A204.1 (cell line): ENCODE results near the gene XK.
"Not testable (repeated sequence)": the region's sequence is repeated elsewhere in the genome, so short reads cannot be mapped to it uniquely, and the experiment has no call there.

Experiments used
- FAIRE-seq: peaks from 2 replicates; lab custom pipeline; 2012; peaks lifted over from hg19 to GRCh38; lab: Jason Lieb, UNC

Gene XK

DNA sequence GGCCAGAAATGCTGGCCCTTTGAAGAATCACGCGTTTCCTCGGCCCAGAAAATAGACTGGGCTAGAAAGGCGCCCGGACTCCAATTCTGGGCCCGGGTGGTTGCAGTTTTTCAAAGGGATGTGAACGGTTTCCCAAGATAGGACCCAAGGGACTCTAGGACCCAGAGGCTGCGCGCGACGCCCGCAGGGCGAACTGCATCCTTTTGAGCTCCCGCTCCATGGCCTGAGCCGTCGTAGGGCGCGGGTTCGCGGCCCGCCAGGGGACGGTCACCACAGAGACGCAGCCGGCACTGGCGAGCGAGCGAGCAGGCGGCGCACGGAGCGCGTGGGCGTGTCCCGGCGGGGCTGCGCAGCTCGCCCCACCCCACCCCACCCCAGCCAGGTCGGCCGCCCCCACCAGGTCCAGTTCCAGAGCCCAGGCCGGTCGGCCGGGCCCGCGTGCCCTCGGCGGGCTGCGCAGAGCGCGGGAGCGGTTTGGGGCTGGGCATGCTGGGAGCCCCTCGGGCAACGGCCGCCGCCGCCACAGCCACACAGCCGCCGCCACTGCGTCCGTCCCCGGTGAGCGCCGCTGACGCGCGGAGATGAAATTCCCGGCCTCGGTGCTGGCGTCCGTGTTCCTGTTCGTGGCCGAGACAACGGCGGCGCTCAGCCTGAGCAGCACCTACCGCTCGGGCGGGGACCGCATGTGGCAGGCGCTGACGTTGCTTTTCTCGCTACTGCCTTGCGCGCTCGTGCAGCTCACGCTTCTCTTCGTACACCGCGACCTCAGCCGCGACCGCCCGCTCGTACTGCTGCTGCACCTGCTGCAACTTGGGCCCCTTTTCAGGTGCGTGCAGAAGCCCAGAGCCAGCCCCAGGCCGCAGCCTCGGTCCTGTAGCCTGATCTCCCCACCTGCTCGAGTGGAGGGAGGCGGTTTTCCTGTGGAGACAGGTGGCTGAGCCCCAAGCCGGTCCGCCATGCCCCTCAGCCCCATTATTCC lies at the start of gene XK:
XK (plus strand) TSS at position 411 of the 979 bp plus-strand sequence; CDS start at position 582, 171 bp downstream.
- FAIRE-seq, result no peak

DNA sequence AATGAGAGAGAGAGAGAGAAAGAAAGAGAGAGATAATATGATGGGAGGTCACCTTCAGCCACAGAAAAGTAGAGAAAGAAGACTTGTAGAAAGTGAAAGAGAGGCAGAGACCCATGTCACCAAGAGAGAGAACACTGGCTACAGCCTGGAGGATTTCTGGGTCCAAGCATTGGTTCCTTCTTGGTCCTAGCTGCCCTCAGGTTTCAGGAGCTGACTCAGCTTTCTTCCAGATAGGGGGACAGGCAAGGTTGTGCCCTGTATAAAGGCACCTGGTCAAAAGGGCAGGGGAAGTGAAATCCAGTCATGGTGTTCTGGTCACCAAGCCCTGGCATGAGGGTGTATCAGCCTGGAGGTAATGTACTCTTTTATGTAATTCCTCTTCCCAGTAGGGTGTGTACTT lies 47.5 kb upstream of the XK start:
- no peak for FAIRE-seq

GRCh38 chrX:37640142-37640541 lies 45.4 kb upstream of the XK start:
- no peak for FAIRE-seq

- FAIRE-seq, result no peak
Measured at GRCh38 chrX:37641859-37642258, 43.7 kb upstream of the XK start.

DNA sequence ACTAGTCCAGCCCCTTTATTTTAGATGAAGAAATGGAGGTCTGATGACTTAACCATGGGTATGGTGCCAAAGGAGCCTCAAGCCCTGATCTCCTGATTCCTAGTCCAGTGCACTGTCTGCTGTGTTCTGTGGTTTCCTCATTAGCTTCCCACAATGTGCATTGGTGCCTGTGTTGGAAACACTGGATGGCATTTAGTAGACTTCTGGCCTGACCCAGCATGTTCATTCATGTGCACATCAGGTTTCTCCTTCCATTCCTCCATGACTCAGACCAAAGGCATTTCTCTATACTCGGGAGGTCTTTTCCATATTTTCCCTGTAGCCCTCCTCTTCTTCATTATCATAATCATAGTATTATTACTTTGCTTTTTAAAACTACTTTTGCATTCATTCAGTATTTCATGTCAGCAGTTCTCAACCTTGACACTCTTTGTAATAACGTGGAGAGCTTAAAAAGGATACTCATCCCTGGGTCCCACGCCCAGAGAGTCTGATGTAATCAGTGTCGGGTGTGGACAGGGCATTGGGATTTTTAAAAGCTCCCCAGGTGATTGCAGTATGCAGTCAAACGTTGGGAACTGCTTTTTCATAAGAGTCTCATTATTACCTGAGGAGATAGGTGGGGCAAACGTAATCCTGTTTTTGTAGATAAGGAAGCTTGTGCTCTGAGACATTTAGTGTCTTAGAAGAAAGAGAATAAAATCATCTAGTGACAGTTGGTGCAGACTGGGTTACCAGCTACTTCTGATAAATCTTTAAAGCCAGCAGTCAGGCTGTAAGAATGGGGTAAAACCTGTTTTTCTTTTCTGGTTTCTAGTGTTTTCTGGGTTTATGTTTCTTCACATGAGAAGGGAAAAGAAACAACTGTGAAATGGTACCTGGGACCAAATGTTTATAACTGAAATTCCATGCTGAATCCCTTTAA lies 40.9 kb upstream of the XK start:
- FAIRE-seq, result no peak

DNA sequence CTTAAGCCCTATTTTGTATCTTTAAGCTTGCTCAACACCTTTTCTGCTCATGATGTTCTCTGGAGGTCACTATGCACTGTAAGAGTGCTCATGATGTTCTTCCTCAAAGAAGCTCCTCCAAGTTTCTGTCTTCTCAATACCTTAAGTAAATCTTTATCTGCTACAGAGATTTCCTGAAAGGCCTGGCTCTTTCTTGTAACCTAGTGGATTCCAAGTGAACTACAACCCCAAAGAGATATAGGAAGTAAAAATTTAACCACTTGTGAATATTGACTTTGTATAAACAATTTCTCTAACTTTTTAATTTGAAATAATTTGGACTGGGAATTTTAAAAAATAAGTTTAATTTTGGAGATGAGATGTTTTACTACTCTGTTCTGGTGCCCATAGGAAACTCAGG lies 39.3 kb upstream of the XK start:
- no peak for FAIRE-seq

DNA sequence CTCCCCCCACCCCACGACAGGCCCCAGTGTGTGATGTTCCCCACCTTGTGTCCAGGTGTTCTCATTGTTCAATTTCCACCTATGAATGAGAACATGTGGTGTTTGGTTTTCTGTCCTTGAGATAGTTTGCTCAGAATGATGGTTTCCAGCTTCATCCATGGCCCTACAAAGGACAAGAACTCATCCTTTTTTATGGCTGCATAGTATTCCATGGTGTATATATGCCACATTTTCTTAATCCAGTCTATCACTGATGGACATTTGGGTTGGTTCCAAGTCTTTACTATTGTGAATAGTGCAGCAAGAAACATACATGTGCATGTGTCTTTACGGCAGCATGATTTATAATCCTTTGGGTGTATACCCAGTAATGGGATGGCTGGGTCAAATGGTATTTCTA lies 34.7 kb upstream of the XK start:
- not testable (repeated sequence) for FAIRE-seq

GRCh38 chrX:37651921-37652452 lies 33.6 kb upstream of the XK start:
- FAIRE-seq, result no peak

GRCh38 chrX:37652589-37653231 lies 32.9 kb upstream of the XK start:
- no peak for FAIRE-seq

- no peak for FAIRE-seq
Measured at GRCh38 chrX:37653397-37654085, 32.0 kb upstream of the XK start.

DNA sequence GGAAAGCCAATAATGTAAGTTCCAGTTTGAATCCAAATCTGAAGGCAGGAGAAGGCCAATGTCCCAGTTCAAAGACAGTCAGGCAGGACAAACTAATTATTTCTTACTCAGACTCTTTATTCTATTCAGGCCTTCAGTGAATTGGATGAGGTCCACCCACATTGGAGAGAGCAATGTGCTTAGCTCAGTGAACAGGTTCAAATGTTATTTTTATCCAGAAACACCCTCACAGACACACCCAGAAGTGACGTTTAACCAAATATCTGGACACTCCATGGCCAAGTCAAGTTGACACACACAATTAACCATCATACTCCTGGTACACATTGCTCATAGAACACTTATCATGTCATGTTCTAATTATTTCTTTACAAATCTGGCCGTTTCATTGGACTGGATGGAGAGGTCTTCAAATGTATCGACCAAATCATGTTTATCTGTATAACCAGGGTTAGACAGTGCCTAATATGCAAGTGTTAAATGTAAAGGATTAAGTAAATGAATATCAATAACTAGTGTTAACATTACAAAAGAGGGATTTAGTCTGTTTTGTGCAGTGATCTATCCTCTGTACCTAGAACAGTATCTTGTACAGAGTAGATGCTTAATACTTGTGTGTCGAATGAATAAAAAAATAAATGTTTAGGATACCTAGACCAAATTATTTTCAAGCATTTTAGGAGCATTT lies 27.1 kb upstream of the XK start:
- FAIRE-seq, result no peak

DNA sequence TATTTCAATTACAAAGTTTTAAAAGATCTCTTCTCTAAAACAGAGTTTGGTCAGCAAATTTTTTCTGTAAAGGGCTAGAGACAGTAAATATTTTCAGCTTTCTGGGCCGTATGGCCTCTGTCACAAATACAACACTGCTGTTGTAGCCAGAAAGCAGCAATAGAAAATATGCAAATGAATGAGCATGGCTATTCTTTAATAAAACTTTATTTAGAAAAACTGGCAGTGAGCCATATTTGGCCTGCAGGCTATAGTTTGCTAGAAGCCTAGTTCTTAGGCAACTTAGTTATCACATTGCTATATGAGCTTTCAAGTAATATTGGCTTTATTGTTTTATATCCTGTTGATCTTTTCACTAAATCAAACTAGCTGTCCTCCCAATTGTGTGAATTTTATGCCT lies 26.5 kb upstream of the XK start:
- no peak for FAIRE-seq

DNA sequence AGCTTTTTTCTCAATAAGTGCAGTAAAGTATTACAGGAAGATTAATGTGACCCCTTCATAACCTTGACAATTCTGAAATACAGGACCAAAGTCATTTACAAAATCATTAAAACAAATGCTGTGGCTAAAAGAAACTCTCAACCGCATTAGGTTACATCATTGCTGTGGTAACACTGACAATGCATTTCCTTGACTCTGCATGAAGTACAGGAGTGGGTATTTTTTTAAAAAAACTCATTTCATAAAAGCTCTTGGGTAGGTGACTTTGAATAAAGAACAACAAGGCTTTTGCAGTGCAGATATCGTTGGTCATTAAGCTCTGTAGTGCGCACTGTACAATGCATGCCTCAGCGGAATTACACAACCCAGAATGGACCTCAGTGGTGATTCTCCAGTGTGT lies 23.4 kb upstream of the XK start:
- no peak for FAIRE-seq

DNA sequence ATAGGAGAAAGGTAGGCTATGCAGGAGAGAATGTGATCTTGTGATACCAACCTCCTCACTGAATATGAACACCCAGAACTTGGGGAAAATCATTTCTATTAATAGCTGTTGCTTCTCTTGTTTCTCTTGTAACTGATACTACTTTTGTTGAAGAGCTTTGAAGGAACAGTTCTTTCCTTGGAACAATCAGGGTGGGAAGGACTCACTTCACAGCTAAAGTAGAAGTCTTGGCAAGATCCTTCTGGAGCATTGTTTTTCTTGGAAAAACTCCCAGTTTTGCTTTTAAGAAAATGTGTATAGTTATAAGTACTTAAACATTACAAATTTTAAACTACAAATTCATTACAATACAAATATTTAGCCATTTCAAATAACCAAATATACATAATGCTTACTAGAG lies 19.1 kb upstream of the XK start:
- no peak for FAIRE-seq

DNA sequence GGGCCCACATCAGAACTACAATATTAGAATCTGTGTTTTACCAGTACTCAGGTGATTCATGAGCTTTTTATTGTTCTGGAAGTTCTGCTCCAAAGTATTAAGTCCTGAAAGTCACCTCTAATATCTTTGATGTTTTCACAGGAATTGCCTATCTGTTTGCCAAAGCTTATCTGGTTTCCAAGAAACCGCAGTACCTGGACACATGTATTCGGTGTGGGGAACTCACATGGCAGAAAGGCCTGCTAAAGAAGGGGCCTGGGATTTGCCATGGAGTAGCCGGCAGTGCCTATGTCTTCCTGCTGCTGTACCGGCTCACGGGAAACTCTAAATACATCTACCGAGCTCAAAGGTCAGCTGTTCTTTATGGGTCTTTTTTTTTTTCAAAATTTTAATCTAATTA lies 18.4 kb upstream of the XK start:
- FAIRE-seq, result no peak

GRCh38 chrX:37672563-37672962 lies 13.0 kb upstream of the XK start:
- no peak for FAIRE-seq

- no peak for FAIRE-seq
Measured at GRCh38 chrX:37676811-37677210, 8.8 kb upstream of the XK start.

DNA sequence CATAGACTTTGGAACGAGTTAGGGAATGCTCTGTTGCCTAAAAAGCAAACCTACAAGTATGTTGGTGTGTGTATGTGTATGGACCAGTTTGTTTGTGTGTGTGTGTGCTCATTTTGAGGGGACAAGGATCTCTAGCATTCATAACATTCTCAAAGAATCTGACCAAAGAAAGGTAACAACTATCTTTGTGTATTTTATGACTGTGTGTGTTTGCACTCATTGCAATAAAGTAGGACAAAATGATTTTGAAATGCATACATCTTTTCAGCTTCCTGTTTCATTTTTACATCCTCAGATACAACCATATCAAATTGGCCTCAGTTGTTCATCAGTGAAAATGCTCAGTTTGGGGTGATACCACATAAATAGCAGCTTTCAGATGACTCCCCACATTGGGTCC lies 8.3 kb upstream of the XK start:
- FAIRE-seq, result no peak

GRCh38 chrX:37677765-37678164 lies 7.8 kb upstream of the XK start:
- FAIRE-seq, result no peak

GRCh38 chrX:37678574-37678973 lies 7.0 kb upstream of the XK start:
- no peak for FAIRE-seq

- no peak for FAIRE-seq
Measured at GRCh38 chrX:37679230-37679629, 6.4 kb upstream of the XK start.
